Activated T-cell treated with anti-CD3 and anti-CD28 coated beads, Interleukin-2, amount 50 U/mL, for 1 hour (primary cell): Measurements from ENCODE around the gene THSD7A.

ENCODE experiments used
- DNase-seq: peaks from one replicate; pipeline ENCODE4 v3.0.0-alpha.2; 2020

Gene THSD7A

DNA sequence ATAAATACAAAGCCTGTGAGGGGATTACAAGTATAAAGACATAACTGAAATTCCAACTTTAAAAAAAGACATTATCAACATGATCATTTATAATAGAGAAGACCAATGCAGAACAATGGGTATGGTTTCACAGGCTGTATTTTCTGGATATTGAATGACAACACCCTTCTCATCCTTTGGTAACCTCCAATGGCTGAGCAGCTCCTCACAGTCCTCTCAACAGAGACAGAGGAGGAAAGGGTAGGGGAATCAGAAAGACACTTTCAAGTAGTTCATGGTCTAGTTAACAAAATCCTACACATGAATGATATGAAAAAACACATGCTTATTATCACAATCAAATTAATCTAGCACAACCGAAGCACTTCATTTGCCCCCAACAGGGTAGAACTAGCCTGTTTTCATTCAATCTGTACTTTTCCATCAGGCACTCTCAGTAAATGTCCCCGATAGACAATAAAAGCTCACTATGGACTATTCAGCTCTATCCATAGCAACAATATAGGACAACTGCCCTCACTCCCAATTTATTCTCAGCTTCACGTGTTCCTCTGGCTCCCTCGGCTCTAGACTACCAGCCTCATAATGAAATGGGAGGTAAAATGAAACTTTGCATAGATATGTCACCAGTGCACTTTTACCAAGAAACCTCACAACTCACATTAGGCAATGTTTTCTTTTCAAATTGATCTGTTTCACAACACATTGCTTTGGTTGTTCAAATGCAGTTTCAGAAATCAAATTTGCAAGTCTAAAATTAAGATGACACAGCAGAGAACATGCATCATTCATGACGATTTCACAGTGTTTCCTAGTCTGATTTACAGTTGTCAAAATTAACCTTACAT, 211.4 kb downstream of the THSD7A start:
- no peak for DNase-seq

DNA sequence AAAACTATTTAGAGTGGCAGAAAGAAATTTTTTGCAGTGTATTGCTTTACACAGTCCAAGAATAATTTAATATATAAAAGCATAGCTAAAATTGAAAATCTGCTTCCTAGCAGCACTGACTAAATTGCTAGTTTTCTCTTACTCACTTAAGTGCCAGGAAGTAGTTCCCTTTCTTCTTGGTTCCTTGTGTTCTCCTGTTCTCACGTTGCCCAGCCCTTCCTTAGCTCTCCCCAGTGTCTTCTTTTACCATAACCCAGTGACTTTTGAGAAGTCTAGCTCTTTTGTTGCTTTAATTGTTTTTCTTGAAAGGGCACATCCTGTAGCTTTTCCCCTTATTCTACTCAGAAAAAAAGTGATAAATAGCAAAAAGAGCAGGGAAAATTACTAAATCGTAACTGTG, 215.5 kb downstream of the THSD7A start:
- no peak for DNase-seq

DNA sequence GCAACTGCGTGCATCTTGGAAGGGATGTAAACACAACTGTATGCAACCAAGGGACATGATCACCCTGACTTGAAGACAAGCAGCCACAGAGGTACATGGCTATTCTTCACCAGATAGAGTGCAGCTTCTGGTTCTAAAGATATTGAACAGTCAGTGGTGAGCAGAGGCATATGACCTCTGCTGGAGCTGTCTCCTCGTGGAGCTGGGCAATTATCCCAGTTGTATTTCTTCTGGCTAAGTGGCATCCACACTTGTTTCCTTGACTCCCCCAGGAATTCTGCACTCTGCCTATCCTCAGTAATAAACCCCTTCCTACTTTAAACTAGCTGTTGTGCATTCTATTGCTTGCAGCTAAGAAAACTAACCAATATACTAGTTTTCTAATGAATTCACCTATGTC, 216.8 kb downstream of the THSD7A start:
- no peak for DNase-seq

DNA sequence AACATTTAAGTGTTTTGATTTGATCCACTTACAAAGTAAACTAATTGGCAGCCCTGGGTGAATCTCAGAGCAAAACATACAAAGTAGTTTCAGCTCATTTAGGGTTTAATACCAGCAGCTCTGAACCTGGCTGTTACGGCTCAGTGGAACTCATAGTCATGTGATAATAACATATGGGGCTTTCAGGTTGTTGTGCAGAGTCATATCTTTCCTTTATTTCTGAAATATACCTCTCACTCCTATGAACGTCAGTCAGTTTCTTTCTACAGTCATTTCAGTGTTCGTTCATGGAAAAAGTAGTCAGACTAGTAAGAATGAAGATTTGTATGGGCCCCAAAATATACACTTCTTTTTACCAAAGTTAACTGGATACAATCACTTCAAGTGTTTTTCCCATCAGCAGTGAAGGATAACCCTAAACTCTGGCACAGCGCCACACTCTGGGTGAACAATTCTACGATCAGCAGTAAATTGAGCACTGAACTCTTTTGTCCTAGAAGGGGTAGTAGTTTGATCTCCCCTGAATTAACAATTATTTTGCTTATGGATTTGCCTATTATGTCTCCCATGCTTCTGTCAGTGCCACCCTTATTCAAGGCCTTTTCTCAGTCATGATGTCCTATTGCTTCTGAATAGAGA, 218.6 kb downstream of the THSD7A start:
- DNase-seq, result no peak

DNA sequence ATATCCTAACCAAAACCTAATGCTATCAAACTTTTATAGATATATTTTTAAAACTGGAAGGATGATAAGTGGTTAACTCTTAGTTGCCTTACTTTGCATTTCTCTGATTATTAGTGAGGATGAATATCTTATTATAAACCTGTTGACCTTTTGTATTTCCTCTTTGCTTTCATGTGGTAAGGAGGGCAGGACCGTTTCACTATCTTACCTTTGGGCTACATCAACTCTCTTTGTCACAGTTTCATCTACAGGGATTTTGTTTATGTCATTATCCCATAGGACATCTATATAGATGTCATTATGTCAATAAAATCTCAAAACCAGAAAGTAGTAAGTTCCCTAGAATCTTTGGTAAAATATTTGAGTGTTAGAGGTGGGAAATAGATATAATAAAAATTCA, 219.3 kb downstream of the THSD7A start:
- no peak for DNase-seq

DNA sequence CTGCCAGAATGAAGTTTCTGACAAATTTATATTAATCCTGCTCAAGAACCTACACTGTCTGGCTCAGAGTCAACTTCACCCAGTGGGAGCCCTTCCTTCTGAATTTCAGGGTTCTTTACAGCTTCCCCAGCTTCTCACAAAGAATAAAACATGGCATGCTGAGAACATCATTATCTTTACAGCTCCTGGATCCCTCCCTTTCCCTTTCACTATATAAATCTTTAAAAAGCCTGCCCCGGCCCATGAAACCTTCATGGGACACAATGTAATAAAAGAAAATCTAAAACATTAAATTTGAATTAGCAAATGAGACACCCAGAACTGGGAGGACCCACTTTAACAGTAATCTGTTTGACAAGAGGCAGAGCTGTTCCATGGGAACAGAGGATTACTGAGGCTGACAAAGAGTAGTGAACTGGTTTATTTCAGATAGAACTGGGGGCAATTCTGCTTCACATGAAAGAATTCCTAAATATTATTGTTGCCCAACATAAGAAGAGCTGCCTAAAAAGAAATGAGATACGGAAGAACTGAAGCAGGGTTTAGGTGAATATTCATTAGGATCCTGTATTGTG, 222.8 kb downstream of the THSD7A start:
- no peak for DNase-seq

DNA sequence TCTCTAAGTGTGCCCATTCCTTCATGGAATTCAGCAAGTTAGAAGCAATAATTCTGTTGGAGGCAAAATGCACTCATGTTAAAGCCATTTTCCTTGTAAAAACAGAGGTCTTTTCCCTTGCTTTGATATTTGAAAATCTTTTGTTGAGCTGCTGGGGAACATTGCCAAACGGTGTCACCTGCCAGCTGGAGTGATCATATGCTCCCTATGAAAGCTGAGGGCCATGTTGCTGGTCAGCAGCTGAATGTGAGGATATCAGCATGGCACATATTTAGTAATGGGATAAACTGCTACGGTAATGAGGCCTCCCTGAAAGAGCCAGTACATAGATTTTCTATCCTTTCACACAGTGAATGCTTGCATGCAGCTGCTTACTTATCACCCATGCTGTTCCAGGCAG, 224.3 kb downstream of the THSD7A start:
- no peak for DNase-seq

DNA sequence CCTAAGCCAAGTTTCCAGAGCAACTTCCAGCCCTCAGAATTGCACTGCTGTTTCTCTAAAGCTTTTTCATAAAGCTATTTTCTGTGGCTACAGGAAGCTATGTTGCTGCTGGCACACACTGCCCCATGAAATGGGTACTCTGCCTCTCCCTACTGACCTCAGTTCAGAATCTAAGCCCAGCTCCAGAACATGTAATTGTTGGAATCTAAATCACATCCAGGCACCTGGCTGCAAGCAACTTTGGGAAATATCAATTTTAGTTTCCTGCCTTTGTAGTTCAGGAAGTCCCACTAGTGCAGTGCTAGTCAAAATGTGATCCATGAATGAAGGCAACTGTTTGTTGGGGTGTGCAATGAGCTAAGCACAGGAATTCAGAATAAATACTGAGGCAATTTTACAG, 226.2 kb downstream of the THSD7A start:
- no peak for DNase-seq

DNA sequence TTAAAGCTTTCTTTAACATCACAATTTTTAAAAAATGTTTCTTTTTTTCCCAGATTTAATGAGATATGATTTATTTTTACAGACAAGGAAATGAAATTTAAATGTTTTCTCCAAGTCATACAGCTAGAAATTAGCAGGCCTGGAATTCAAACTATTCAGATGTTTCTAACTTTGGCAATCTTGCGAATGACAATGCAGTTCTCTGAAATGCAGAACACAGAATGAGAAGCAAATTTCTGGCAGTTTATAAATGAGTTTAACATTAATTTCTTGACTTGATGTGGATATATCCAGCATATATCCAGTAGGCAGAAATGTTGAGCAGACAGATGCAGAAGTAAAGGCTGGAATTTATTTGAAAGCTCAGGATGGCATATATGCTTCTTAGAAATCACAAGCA, 227.5 kb downstream of the THSD7A start:
- no peak for DNase-seq

DNA sequence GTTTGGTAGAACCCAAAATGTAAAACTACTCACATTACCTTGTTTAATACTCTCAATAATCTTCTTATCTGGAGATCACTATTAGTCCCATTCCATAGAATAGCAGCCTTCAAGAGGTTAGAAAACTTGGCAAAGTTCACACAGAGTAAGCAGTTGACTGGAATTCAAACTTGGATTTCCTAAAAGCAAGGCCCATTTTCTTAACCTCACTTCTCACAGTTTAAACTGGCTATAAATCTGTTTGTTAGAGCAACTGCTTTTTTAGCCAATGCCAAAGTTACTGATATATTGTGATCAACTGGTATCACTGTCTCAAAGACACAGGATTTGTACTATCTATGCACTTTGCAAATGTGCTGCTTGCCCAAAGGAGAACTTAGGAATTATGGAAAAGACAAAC, 230.2 kb downstream of the THSD7A start:
- DNase-seq, result no peak

DNA sequence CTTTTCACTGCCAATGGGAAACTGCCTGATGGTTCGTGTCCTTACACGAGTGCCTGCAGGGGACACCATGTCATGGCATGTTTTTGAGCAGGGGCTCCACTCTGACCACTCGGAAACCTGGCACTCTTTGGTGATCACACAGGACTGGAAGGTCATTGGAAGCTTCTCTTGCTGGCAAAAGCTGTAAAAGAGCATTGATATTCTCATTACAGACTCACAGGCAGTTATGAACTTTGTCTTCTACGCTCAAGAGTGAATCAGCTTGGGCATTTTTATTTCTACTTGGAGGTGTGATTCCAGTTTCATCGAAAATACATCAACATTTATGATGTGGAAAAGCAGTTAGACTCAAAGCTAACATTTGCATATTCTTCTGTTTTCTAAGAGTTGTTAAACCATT, 238.7 kb downstream of the THSD7A start:
- no peak for DNase-seq

DNA sequence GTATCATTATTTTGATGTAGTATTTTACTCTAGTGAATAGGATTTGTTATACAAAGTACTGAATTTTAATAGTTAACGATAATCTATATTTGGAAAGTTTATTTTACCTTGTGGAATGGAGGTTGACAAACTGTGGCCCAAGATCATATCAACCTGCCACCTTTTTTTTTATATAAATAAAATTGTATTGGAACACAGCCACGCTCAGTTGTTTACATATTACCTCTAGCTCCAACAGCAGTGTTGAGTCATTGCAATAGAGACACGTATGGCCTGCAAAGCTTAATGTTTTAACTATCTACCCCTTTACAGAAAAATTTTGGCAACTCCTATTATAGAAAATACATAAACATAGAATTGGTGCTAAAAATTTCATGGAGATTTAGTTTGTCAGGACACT, 239.3 kb downstream of the THSD7A start:
- DNase-seq, result no peak

DNA sequence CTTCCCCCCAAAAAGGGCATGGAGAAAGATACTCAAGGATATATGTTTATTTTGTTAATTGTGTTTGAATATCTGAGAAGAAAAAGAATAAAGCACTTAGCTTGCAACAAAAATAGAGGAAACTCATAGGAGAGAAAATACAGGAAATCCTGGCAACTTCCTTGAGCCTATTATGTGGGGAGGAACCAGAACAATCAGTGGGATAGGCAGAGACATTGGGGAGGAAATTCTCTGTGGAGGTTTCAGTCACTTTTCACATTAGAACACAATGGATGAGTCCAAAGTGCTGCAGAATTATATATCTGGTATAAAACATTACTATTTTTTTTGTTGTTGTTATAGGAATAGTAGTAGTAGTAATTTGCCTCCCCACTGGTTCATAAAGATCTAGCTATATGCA, 240.1 kb downstream of the THSD7A start:
- no peak for DNase-seq

DNA sequence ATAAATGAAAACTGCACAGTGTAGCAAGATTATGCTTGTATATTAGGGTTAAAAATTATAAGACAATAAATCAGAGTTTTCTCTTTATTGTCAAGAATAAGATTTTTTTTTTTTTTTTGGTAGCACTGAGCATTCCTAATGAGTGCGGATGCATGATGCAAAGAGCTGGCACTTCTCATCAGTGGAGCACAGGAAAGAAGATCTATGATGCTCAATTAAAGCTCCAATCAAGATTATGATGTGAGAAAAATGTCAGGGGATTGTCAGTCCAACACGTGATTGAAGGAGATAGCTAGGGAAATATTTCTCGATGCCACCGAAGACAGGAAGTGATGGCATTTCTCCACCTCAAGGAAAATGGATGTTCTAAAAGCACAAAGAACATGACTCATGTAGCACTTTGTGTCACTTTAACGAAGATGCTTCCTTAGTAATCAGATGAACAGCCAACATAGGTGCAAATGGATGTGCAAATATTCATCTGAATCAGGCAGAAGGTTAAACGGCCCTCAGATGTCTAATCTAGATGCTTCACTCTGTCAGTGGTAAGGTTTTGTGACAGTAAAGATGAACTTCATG, 240.9 kb downstream of the THSD7A start:
- no peak for DNase-seq

DNA sequence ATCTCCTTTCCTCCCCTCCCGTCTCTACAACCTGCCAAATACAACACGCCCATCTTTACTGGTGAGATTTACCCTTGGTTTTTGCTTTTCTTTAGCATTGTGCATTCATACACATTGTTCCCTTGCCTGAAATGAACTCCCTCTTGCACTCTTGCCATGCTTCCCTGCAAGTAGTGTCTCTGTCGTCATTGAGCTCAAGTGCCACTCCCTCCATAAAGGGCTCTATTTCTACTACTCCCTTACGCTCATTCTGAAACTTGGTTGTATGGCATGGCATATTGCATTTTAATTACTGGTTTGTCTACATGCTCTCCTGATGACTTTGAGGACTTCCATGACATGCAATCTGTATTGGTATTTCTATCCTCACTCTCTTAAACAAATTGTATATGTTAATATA, 242.7 kb downstream of the THSD7A start:
- DNase-seq, result no peak

DNA sequence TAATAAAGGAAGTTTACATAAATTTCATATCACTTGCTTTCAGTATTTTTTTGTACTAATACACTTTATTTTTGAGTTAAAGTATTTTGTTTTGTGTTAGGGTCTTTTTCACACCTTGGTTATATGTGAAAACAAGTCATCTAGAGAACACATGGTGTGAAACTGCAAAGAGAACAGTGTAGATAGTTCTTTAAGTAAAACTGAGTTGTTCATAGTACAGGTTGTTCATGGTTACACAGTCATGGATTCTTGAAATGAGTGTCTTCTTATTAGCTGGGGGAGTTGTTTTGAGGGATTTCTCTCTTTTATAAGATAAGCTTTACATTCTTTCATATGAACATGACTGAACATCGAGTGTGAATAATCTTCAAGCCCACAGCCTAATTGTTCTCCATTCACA, 244.2 kb downstream of the THSD7A start:
- DNase-seq, result no peak

DNA sequence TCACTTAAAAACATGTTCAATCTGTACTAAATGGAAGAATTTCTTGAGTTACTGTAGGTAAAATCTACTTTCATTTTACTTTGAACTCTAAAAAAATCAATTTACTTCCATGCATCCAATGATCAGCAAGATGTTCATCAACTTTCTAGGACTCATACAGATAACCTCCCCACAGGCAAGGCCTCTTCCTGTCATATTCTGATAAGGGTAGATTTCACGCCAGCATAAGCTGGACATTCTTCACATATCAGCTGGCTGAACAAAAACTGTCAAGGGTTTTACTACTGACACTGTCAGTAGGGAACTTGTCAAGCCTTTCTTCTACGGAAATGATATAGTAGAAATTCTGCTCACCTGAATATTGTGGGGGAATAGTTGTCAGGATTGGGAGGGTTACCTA, 244.9 kb downstream of the THSD7A start:
- DNase-seq, result no peak

DNA sequence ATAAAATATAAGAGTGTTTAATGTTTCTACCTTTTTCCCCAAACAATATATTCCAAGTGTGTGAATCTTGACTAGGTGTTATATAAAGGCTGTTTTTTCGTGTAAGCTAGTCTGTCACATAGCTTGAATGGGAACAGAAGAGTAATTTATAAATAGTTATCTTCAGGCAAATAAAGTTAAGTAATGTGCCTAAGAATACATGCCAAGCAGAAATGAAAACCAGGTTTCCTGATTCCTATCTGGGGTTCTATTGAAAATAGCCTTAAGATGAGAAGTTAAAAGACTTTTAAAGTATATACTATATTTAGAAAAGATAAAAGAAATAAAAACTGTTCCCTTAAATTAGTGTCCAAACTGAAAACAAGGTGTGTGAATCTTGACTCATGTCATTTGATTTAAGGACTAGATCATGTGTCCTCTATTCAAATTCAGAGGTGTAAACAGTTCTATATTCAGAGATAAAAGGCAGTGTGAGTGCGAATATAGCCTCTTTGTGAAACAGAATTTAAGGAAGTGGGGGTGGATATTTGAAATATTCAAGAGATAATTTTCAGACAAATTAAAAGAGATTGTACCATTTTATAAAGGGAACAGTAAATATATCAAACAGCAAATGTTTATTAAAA, 247.5 kb downstream of the THSD7A start:
- no peak for DNase-seq

DNA sequence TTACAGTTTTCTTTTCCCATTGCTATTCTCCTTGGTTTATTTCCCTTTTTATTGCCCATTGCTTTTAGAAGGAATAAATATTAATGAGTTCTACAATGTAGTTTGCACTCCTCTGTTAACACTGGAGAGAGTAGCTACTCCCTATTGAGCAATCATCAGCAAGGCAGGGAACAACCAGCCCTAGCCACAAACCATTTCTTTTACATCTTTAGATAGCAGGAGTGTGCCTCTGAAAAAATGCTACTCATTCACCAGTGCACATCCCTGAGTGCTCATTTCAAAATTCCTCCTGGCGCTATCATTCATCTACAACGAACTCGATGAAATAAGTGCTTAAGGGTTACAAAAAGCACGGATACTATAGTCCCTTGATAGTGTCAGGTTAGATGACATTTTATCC, 252.9 kb downstream of the THSD7A start:
- no peak for DNase-seq

DNA sequence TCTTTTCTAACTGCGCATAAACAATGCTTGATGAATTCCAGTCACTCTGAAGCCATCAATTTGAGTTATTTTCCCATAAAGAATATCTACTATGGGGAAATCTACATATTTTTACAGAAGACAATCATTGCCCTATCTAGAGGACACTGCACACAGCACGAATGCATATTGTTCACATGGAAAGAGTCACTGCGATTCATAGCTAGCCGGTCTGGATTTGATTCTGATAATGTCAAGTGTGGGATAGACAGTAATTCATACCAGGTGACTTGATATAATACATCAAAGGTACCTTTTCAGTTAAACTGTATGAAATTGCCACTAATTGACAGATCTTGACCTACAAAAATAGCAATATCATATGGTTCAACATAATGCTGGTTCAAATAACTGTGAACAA, 255.7 kb downstream of the THSD7A start:
- DNase-seq, result no peak

DNA sequence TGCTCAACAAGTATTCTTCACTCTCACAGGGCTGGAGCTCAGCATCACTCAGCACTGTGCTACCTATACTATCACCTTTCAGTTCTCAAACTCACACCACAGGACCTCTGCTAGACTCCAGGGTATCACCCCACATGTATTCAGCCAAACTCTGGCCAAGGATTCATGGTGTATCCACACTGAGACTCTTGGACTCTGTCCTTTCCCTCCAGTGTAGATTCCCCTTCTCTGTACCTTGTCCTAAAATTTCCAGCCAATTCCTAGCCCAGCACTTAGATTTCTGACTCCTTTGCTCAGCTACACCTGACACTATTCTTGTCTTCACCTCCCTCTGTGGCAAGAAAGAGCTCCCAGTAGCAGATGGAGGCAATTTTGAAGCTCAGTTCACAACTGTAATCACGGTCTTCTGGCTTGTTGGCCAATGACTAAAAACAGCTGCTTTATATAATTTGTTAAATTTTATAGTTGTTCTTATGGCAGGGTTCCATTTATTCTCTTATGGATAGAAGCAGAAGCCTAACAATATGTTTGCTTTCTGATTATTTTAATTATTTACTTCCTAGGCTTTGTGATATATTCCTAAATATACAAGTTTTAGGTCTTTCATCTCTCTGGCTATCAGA, 258.8 kb downstream of the THSD7A start:
- no peak for DNase-seq

DNA sequence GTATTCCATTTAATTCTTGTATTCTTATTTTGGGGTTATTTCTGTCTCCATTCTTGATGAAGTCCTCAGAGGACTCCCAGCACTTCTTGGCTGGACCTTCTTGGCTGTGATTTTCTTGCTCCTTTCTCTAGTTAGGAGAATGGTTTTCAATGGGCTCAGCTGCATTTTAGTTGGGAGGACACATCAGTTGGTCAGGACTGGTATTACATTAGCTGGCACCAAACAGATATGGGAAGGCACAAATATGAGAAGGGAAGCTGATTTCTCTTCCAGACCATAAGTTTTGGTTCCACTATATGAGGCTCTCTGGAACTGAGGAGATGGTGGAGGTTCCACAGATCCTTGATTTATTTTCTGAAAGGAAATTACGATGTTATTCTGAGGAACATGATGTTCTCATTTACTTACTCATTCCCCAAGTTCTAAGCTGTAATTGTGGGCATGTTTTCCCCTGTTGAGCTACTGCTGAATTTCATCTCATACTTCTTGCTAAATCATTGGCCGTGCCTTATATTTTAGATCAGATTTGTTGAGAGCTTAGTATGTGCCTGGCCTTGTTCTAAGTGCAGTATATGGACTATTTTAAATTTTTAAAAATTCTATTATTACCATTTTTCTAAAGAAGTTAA, 261.0 kb downstream of the THSD7A start:
- DNase-seq, result no peak

DNA sequence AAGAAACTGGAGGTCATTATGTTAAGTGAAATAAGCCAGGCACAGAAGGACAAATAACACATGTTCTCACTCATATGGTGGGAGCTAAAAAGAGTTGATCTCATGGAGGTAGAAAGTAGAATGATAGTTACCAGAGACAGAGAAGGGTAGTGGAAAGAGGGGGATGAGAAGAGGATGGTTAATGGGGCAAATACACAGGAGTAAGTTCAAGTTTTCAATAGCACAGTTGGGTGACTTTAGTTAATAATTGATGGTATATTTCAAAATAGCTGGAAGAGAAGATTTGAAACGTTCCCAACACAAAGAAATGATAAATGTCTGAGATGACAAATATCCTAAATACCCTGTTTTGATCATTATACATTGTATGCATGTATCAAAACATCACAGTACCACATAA, 261.8 kb downstream of the THSD7A start:
- DNase-seq, result no peak
